Renal cortical epithelial cell (primary cell): ENCODE results near the gene TROAP. TPM values are rescaled to one million over a fixed set of nuclear protein-coding genes. Genes with fewer than 3 reads are reported as not detected.

Source experiments
- DNase-seq: peaks from one replicate; pipeline ENCODE4 v3.0.0-alpha.2; 2011; ENCODE audit warnings: low read depth
- total RNA-seq: library from RNA; depleted of rRNA; stranded (reverse); fragments of >200 nt; gene quantifications from 2 replicates; pipeline ENCODE4 v1.2.3, GENCODE V29; 2014

TROAP gene
- total RNA-seq, 1 donor from 2014 or later, result 0.60 TPM

- DNase-seq, result no peak
These were observed 20.1 kb downstream of the TROAP start for GRCh38 chr12:49342914-49343731.

GRCh38 chr12:49344486-49345050, 21.5 kb downstream of the TROAP start:
- DNase-seq, result no peak

- DNase-seq, result no peak
These were observed 22.2 kb downstream of the TROAP start for GRCh38 chr12:49345051-49345824.

GRCh38 chr12:49345825-49346658, 23.0 kb downstream of the TROAP start:
- DNase-seq, result no peak

- DNase-seq, result no peak
These were observed 23.7 kb downstream of the TROAP start, which contains the start of gene DNAJC22 for GRCh38 chr12:49346659-49347310. Gene DNAJC22, plus strand, starts transcription at chr12:49346888. Its CDS starts 1,985 bp downstream, at chr12:49348873.

GRCh38 chr12:49347311-49348193, 24.5 kb downstream of the TROAP start:
- DNase-seq, result peak; percentile 83

GRCh38 chr12:49348781-49349180, 25.7 kb downstream of the TROAP start:
- no peak for DNase-seq

GRCh38 chr12:49349266-49349665, 26.2 kb downstream of the TROAP start:
- DNase-seq, result no peak

- no peak for DNase-seq
These were observed 29.3 kb downstream of the TROAP start for GRCh38 chr12:49352351-49352750.

GRCh38 chr12:49355913-49356312, 32.9 kb downstream of the TROAP start:
- no peak for DNase-seq

GRCh38 chr12:49357103-49357678, 34.1 kb downstream of the TROAP start:
- peak; percentile 51 for DNase-seq

GRCh38 chr12:49358483-49359141, 35.6 kb downstream of the TROAP start:
- DNase-seq, result peak; percentile 83

- DNase-seq, result no peak
These were observed 36.6 kb downstream of the TROAP start for GRCh38 chr12:49359671-49360070.

GRCh38 chr12:49362077-49362476, 39.0 kb downstream of the TROAP start:
- no peak for DNase-seq

- peak; percentile 86 for DNase-seq
These were observed 41.9 kb downstream of the TROAP start for GRCh38 chr12:49364989-49365388.

- DNase-seq, result peak; percentile 75
These were observed 42.5 kb downstream of the TROAP start for GRCh38 chr12:49365542-49365941.

- DNase-seq, result no peak
These were observed 43.1 kb downstream of the TROAP start for GRCh38 chr12:49366096-49366651.

- peak; percentile 72 for DNase-seq
These were observed 43.8 kb downstream of the TROAP start for GRCh38 chr12:49366652-49367380.
